SW 1271 (cell line): ENCODE data around the gene ABCC2.
"Not testable (repeated sequence)": the region's sequence is repeated elsewhere in the genome, so short reads cannot be mapped to it uniquely, and the experiment has no call there.

Experiments
- DNase-seq, 2 experiments: peaks; one replicate each; lab custom pipeline; 2025; lab: John Stamatoyannopoulos, UW

Gene ABCC2

DNA sequence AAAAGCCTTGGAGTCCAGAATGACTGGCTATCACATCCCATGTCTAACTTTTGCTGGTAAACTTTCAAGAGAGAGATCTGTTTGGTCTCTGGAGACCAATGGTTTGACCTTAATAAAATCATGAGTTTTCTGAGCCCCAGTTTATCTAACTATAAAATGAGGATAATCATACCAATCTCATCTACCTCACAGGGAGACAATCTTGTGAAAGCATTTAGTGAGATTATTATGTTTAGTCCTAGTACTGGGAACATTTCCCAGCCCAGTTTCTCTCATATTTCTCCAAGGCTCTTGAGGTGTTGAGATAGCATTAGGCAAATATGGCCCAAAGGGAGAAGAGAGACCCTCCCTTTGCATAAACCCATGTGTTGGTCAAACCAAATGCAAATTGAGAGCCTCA is 25.8 kb downstream of the ABCC2 start:
- no peak for DNase-seq

DNA sequence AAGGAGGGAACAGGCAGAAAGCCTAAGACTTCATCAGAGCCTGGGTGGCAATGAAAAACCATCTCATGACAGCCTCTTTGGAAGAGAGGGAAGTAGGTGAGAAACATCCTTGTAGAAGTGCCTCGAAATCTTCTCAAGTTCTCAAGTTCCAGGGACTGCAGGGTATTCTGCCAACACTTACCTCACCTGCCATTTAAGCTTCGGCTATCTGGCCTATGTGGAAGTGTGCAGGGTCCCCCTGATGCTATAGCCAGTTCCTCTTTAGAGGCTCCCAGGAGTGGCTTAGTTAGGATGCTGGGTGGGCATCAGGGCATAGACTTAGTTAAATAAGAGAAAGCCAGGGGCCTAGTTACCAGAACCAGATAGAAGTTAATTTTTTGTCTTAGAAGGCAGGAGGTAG is 27.0 kb downstream of the ABCC2 start:
- DNase-seq, result no peak

DNA sequence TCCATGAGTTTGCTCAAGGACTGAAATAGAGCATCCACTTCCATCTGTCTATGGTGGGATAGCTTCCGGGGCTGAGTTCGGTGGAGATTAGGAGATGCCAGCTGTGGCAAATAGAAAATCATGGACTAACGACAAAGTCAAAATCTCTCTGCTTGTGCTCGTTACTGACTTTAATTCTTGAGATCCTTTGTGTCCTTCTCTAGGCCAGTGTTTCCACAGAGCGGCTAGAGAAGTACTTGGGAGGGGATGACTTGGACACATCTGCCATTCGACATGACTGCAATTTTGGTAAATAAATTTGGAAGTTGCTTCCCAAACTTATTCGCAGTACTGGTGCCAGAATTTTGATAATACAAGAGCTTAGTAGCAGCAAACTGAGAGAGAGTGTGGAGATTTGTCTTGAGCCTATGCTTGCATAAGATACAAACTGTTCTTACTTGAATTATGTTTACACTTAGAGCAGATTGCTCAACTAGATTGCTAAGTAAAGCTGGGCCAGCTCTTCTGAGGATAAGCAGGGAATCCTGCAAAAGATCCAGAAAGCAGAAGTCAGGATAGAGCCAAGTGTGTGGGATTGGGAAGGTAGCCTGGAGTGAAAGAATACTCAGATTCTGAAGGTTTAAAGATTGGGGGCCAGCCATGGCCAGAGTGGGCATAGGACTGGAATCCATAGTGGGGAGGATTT is 27.6 kb downstream of the ABCC2 start:
- DNase-seq, result no peak

DNA sequence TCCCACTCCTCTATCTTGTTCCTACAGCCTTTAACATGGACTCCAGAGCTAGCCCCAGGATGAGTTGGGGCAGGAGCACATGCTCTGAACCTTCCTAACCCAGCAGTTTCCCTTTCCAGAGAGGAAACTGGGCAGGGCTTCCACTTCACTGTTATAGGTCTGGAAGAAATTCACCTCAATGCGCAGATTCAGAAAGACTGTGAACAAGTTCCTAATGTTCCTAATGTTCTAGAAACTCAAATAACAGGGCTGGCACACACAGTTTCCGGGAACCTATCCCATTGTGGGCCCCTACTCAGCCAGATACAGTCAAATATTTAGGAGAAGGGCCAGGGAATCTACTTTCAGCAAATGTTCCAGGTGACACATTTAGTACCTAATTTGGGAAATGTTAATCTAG is 29.7 kb downstream of the ABCC2 start:
- DNase-seq, result no peak

DNA sequence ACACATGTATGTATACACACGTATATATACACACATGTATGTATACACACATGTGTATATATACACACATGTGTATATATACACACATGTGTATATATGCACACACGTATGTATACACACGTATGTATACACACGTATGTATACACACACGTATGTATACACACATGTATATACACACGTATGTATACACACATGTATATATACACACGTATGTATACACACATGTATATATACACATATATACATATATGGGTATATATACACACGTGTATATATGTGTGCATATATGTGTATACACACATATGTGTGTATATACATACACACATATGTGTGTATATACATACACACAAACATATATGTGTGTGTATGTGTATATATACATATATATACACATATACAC is 31.7 kb downstream of the ABCC2 start:
- DNase-seq, result no peak

DNA sequence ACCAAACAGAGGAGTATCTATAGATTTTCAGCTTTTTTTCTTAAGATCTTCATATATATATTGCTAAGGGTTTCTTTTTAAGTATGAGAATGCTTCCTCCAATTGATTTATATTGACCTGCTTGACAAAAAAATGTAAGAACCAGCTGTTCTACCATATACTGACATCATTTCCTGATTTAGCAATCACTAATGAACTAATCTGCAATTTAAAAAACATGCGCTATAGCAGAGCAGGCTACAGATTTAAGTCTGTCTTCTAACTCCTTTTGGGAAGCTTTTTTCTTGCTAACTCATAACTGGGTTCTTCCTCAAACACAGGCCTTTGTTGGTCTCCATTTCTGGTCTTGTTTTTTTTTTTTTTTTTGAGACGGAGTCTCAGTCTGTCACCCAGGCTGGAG is 33.2 kb downstream of the ABCC2 start:
- DNase-seq, result no peak

DNA sequence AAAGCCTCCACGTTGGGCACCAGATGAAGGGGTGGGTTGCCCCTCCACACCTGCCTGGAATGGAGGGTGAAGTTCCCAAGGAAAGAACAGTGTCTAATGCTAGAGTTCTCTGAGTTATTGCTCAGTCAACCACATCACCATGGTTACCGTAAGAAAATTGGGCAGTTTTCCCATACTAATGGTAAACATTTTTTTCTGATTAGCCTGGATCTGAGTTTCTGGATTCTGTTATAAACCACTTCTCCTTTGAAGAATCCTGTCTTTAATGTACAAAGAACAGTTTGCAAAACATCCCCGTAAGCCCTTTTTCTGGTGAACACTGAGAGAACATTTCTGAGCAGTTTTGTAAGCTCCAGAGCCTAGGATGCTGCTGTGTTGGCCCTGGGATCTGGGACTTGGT is 45.5 kb downstream of the ABCC2 start:
- no peak for DNase-seq

DNA sequence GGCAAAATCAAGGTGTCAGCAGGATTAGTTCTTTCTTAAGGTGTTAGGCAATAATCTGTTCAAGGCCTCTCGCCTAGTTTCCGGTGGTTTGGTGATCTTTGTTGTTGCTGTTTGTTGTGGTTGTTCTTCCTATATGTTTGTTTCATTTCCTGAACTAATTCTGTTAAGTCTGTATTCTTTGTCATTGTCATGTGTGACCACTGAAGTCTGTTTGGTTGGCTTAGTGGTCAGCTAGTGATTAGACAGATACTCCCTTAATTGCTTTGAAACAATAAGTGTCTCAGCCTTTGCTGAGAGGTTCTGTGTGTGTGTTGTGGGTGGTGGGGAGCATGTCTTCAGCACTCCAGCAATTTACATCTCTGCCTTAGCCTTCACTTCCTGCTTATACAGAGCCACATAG is 46.0 kb downstream of the ABCC2 start:
- no peak for DNase-seq

DNA sequence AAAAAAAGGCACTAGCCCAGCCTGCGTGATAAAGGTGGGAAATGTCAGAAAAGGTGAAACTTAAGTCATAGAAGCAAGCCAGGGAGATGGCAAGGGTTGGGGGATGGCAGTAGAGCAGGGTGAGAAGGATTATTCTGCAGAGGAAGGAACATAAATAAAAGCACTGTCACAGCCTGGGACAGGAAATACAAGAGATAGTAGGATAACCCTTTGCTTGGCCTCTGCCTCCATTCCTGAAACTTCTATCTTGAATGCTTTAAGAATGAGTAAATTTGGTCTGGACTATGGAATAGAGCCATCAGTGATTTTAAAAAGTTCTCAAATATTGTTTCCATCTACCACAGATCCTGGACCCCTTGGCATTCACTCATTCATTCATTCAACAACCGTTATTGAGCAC is 50.0 kb downstream of the ABCC2 start:
- no peak for DNase-seq

DNA sequence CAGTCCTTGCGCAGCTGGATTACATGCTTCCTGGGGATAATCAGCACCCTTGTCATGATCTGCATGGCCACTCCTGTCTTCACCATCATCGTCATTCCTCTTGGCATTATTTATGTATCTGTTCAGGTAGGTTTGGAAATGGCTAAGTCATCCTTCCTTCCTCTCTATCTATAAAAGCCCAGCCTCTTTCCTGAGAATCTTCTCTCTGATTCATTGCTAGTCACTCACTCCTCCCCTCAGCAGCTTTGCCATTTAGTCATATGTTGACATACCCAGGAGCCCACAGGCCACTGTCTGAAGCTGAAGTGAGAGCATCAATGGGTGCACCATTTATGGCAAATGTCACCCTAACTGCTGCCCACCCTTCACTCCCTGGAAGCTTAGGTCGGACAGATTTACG is 52.0 kb downstream of the ABCC2 start:
- no peak for DNase-seq

DNA sequence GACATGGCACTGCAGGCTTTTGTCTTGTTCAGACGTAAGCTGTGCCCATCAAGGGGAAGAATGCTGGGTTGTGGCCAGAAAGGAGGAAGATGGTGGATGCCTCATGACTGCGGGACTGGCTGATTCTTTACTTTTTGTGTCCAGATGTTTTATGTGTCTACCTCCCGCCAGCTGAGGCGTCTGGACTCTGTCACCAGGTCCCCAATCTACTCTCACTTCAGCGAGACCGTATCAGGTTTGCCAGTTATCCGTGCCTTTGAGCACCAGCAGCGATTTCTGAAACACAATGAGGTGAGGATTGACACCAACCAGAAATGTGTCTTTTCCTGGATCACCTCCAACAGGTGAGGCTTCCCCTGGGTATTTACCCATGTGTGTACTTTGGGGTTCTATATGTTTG is 53.5 kb downstream of the ABCC2 start:
- no peak for DNase-seq

DNA sequence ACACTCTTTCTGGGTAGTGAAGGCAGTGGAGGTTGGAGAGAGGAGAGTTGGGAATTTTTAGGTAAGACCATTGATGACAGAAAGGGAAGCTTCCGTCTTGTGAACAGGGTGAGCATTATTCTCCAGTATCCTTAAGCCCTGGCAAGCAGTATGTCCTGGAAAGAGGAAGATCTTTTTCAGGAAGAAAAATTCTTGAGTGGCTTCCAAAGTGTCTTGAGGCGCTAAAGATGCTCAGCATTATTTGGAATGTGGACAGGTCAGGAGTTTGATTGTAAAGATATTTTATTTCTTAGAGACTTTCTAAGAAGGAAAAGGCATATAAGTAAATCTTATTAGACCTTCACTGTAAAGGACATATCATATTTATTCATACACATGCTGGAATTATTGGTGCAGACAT is 54.3 kb downstream of the ABCC2 start:
- DNase-seq, result no peak

DNA sequence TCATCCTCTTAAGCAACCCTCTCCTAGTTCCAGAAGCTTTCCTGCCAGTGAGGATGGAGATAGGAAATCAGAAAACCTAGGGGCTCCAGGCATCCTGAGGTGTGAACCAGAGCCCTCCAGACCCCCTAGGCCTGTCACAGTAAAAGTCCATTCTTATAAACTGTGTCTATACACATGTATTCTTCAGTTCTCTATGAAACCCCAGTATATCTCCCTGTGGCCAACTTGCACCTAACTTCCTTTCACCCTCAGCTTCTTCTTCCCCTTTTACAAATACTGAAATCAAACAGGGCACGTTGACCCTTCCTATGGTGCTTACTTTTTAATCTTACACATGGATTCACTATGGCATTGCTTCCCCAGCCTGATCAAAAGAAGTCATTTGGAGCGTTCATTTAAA is 58.4 kb downstream of the ABCC2 start:
- not testable (repeated sequence) for DNase-seq

DNA sequence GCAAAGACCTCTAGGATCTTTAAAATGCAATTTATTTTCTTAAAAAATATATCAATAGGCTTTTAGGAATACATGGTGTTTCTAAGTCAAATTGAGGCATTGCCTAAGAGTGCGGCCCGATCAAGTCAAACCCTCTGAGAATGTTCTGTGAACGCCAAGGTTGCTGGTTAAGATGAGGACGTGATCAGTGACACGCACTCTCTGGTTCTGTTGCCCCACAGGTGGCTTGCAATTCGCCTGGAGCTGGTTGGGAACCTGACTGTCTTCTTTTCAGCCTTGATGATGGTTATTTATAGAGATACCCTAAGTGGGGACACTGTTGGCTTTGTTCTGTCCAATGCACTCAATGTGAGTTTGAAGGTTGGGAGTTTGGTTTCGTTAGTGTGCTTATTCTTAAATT is 59.3 kb downstream of the ABCC2 start:
- DNase-seq, result no peak

DNA sequence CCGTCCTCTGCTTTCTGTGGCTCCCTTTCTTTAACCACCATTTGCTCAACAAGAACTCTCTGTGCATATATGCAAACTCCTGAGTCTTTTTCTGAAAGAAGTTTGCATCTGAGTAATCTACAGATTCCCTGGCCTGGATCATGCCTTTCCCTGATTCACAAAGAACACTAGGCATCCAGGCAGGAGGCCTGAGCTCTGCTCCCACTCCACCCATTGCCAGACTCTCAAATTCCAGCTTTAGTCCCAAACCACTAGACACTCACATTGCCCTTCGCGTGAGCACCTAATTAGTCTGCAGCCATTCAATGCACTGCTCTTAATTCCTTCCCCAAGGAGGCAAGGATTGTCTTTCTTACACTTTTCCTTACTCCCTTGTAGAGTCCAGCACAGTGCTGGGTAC is 60.9 kb downstream of the ABCC2 start:
- no peak for DNase-seq

DNA sequence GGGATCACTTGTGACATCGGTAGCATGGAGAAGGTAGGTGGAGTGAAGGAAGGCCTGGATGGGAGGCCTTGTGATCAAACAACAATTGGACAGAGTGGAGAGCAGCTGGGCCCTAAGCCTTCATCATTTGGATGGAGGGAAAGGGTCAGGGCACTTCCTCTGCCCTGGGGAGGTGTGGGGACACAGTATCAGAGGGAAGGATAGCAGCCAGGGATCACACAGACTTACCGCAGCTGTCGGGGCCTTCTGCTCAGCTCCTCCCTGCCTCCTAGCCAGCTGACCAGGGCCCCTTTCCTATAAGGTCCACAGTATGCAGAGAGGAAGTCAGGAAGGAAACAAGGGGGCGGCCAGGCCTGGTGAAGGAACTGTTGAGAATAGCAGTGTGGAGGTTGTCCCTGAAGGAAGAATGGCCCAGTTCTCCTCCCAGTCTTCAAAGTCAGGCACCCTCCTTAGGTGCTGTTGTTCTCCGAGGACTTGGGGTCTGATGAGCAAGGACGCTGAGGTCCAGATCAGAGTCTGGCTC is 62.1 kb downstream of the ABCC2 start:
- DNase-seq, result no peak

DNA sequence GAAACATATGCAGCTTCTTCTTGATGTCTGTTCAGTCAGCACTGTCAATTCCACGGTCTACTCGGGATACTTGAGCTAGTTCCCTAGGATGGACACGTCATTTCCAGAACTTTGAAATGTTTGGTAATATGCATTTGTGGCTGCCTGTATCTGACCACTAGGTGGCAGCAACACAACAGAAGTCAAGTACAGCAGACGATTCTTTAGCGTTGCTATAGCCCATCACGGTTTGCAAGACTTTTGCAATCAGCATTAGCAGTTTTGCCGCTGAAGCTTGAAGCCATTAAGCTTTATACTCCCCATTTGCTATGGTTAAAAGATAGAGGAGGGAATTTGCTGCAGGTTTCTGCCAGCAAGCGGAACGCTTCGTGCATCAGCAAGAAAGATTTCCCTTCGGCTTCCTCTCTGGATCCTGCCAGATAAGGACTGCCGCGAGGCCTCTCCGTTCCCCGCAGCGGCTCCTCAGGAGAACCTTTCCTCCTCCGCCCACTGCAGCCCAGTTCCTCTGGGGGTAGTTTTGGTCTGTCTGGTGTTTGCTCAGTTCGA is 63.5 kb downstream of the ABCC2 start:
- DNase-seq, result peak; percentile 7 to 65

DNA sequence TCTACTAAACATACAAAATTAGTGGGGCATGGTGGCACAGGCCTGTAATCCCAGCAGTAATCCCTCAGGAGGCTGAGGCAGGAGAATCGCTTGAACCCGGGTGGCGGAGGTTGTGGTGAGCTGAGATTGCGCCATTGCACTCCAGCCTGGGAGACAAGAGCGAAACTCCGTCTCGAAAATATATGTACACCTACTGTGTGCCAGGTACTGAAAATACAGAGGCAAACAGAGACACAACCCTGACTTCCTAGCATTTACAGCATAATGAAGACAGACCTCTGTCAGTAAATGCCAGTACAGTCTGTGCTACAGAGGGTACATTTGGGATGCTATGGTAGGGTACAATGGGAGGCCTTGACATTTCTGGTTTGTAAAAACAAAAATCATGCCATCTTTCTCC is 66.6 kb downstream of the ABCC2 start:
- DNase-seq, result no peak

DNA sequence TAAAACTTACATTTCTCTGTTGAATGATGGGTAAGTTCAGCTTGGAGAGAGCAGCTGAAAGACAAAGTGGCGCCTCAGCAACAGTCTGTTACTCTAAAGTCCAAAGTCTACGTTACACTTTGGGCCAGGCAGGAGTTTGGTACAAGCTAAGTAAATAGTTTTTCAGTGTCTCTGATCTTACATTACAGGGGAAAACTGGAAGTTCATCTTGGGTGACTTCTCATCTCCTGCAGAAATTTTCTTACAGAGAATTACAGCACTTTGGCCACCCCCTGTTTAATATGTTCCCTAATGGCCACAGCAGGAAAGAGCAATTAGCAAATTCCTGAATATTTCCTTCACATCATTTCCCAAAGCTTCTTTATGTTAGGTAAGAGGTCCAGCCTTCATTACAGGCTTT is 67.1 kb downstream of the ABCC2 start:
- no peak for DNase-seq

DNA sequence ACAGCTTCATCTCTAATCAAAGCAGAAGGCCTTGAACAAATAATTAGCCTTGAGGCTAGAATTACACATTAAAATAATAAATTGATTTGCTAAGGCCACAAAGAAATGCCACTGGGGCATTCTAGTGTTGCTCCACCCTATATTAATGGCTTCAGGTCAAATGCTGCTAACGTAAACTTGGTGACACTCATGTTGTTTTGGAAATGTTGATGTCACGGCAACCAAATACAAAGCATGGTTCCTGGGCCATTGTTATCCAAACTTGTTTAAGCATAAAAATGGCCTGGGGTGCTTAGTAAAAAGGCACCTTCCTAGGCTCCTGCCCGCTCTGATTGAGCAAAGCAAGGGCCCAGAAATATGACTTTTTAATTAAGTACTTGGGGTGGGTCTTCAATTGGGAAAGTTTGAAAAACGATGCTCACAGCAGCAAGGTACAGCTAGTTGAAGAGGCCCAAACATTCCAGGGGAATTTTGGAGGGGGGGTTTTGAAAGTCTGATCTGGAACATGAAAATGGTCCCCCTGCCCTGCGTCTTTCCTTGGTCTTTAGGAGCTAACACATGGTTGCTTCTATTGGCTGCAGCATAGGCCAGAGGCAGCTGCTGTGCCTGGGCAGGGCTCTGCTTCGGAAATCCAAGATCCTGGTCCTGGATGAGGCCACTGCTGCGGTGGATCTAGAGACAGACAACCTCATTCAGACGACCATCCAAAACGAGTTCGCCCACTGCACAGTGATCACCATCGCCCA is 67.8 kb downstream of the ABCC2 start:
- no peak for DNase-seq

DNA sequence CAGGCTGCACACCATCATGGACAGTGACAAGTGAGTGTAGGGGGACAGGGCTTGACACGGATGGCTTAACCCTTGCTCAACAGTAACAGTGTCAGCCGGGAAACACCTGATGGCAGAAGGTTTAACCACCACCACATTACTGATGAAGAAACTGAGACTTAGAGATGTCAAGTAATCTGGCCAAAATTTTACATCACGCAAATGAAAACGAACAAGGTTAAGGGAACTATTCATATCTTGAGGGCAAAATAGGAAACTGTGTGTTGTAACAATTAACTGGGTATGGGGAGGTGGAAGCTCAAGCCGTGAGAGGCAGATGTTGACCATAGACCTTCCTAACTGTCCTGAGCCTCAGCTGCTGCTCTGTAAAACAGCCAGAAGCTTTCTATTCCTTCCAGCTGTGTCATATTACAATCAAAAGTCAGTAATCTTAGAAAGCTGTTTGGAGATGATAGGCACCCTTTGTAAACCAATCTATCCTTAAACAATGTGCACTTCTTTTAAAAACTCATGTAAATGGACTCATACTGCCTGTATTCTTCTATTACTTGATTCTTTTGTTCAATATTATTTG is 68.4 kb downstream of the ABCC2 start:
- no peak for DNase-seq

DNA sequence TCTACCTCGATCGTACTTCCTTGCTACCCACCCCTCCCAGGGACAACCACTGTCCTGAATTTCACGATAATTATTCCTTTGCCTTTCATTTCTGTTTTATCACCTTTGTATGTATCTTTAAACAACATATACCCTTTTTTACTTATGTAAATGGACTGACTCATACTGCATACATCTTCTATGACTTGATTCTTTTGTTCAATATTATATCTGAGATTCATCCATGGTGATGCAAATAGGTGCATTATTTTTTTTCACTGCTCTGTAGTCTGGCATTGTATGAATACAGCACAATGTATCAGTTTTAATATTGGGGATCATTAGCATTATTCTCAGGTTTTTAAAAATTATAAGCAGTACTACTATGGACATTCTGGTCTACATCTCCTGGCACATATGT is 69.4 kb downstream of the ABCC2 start:
- no peak for DNase-seq
